ENCODE measurements around the gene MLH3. TPM values are rescaled to one million over a fixed set of nuclear protein-coding genes. Genes with fewer than 3 reads are reported as not detected.

MLH3 gene
- total and polyA plus RNA-seq, 2 of the 13 experiments (the other 11 are each of a cell fraction or from before 2014, with no cell fraction given) = 14.4 to 24.8 TPM

- no peak; the same call in 1 of the 2 replicates for TF ChIP-seq LBX2 (CRISPR knock-in tag; IDR thresholded peaks at IDR 0.05; ENCODE audit: borderline replicate concordance)
- peak; percentile 86; the same call in 1 of the 2 replicates for TF ChIP-seq EEA1 (CRISPR knock-in tag; IDR thresholded peaks at IDR 0.05; ENCODE audit: borderline replicate concordance)
- 0 out of 2 replicates have a peak, but pooled peaks have one; percentile 69 for TF ChIP-seq ZNF879 (CRISPR knock-in tag; IDR thresholded peaks at IDR 0.05)
- TF ChIP-seq ZNF780A (CRISPR knock-in tag; IDR thresholded peaks at IDR 0.05) = no peak
- TF ChIP-seq ZNF770 (CRISPR knock-in tag; IDR thresholded peaks at IDR 0.05) = no peak
- TF ChIP-seq ATM (IDR thresholded peaks at IDR 0.05; ENCODE audit: borderline replicate concordance) = no peak
- TF ChIP-seq SMARCE1 (IDR thresholded peaks at IDR 0.05; ENCODE audit: borderline replicate concordance) = no peak
- TF ChIP-seq SNAI1 (CRISPR knock-in tag; IDR thresholded peaks at IDR 0.05; ENCODE audit: borderline replicate concordance) = no peak
- peak; percentile 62; the same call in 1 of the 2 replicates for TF ChIP-seq DMAP1 (CRISPR knock-in tag; IDR thresholded peaks at IDR 0.05)
- peak; percentile 61; the same call in 1 of the 2 replicates for TF ChIP-seq ZNF83 (CRISPR knock-in tag; IDR thresholded peaks at IDR 0.05; ENCODE audit: borderline replicate concordance)
- no peak for TF ChIP-seq XRCC5 (optimal IDR thresholded peaks at IDR 0.05; ENCODE audit: low read length)
- TF ChIP-seq HOXA9 (CRISPR knock-in tag; IDR thresholded peaks at IDR 0.05; ENCODE audit: borderline replicate concordance) = no peak
- peak; percentile 72 to 75 for TF ChIP-seq POLR2A (IDR thresholded peaks at IDR 0.05; ENCODE audit: insufficient read depth in 1 of 2, low read depth in 2 of 2, low read length in 2 of 2)
- TF ChIP-seq ZNF549 (CRISPR knock-in tag; IDR thresholded peaks at IDR 0.05) = peak; percentile 39; the same call in 1 of the 2 replicates
- TF ChIP-seq ZMAT3 (CRISPR knock-in tag; conservative IDR thresholded peaks at IDR 0.05) = peak; percentile 92; the same call in 1 of the 2 replicates
- no peak for TF ChIP-seq ZNF607 (CRISPR knock-in tag; IDR thresholded peaks at IDR 0.05; ENCODE audit: borderline replicate concordance)
- no peak for TF ChIP-seq BRD4 (CRISPR knock-in tag; IDR thresholded peaks at IDR 0.05)
- TF ChIP-seq ZNF275 (CRISPR knock-in tag; IDR thresholded peaks at IDR 0.05; ENCODE audit: borderline replicate concordance) = 0 out of 2 replicates have a peak, but pooled peaks have one; percentile 59
- no peak for TF ChIP-seq GTF2F1 (IDR thresholded peaks at IDR 0.05; ENCODE audit: low read length)
- TF ChIP-seq ZNF274 (CRISPR knock-in tag; IDR thresholded peaks at IDR 0.05) = peak; percentile 95
- TF ChIP-seq TAF15 (IDR thresholded peaks at IDR 0.05; ENCODE audit: low read depth, low read length, poor library complexity, severe bottlenecking) = no peak
- 0 out of 2 replicates have a peak, but pooled peaks have one; percentile 36 for TF ChIP-seq ISX (CRISPR knock-in tag; conservative IDR thresholded peaks at IDR 0.05)
- no peak for TF ChIP-seq ZNF567 (CRISPR knock-in tag; IDR thresholded peaks at IDR 0.05; ENCODE audit: borderline replicate concordance)
Observed at GRCh38 chr14:75050852-75051555, at the start of gene MLH3 (continued).

Measured in HepG2 (cell line).